Measurements from ENCODE around the gene YLPM1.

DNA sequence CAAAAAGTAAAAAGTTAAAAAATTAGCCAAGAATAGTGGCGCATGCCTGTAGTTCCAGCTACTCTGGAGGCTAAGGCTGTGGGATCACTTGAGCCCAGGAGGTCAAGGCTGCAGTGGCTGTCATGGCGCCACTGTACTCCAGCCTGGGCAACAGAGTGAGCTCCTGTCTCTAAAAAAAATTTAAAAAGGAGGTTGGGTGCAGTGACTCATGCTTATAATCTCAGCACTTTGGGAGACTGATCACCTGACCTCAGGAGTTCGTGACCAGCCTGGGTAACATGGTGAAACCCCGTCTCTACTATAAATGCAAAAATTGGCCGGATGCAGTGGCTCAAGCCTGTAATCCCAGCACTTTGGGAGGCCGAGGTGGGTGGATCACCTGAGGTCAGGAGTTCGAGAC is 8.2 kb upstream of the YLPM1 start:
- TF ChIP-seq, protein P1, sequence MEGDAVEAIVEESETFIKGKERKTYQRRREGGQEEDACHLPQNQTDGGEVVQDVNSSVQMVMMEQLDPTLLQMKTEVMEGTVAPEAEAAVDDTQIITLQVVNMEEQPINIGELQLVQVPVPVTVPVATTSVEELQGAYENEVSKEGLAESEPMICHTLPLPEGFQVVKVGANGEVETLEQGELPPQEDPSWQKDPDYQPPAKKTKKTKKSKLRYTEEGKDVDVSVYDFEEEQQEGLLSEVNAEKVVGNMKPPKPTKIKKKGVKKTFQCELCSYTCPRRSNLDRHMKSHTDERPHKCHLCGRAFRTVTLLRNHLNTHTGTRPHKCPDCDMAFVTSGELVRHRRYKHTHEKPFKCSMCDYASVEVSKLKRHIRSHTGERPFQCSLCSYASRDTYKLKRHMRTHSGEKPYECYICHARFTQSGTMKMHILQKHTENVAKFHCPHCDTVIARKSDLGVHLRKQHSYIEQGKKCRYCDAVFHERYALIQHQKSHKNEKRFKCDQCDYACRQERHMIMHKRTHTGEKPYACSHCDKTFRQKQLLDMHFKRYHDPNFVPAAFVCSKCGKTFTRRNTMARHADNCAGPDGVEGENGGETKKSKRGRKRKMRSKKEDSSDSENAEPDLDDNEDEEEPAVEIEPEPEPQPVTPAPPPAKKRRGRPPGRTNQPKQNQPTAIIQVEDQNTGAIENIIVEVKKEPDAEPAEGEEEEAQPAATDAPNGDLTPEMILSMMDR (IDR thresholded peaks at IDR 0.05): no peak
- no peak for TF ChIP-seq POLR2A (IDR thresholded peaks at IDR 0.05)
